GM18907 (cell line): ENCODE measurements around the gene ATP10A.

Experiments used
- ATAC-seq: cut with Tn5 transposase; IDR thresholded peaks from one replicate; pipeline ENCODE4 v1.9.1; 2021; ENCODE audit warnings: mild to moderate bottlenecking, moderate library complexity; ENCODE audit not compliant: unreplicated experiment

Gene ATP10A

GRCh38 chr15:25708391-25708790 is 154.7 kb downstream of the ATP10A start:
- no peak for ATAC-seq

GRCh38 chr15:25707656-25708365 is 155.3 kb downstream of the ATP10A start:
- no peak for ATAC-seq

- no peak for ATAC-seq
Measured at GRCh38 chr15:25706176-25706955, 156.8 kb downstream of the ATP10A start.

GRCh38 chr15:25705433-25706115 is 157.6 kb downstream of the ATP10A start:
- ATAC-seq: no peak

GRCh38 chr15:25703726-25704125 is 159.4 kb downstream of the ATP10A start:
- no peak for ATAC-seq

- no peak for ATAC-seq
Measured at GRCh38 chr15:25701721-25702465, 161.2 kb downstream of the ATP10A start.

- no peak for ATAC-seq
Measured at GRCh38 chr15:25700916-25701315, 162.2 kb downstream of the ATP10A start.

GRCh38 chr15:25697586-25697985 is 165.5 kb downstream of the ATP10A start:
- no peak for ATAC-seq

GRCh38 chr15:25695875-25696760 is 167.0 kb downstream of the ATP10A start:
- ATAC-seq: no peak

- ATAC-seq: no peak
Measured at GRCh38 chr15:25694823-25695312, 168.3 kb downstream of the ATP10A start.

GRCh38 chr15:25694239-25694584 is 168.9 kb downstream of the ATP10A start:
- no peak for ATAC-seq

GRCh38 chr15:25693321-25694238 is 169.5 kb downstream of the ATP10A start:
- peak; percentile 49 for ATAC-seq

GRCh38 chr15:25691544-25692430 is 171.3 kb downstream of the ATP10A start:
- no peak for ATAC-seq

- no peak for ATAC-seq
Measured at GRCh38 chr15:25690673-25691543, 172.2 kb downstream of the ATP10A start.

GRCh38 chr15:25689592-25689991 is 173.5 kb downstream of the ATP10A start:
- no peak for ATAC-seq

- ATAC-seq: no peak
Measured at GRCh38 chr15:25688166-25688565, 175.0 kb downstream of the ATP10A start.

- no peak for ATAC-seq
Measured at GRCh38 chr15:25687689-25688088, 175.4 kb downstream of the ATP10A start.
